GM12892 (cell line): ENCODE results near the gene IL17F.

Source experiments
- POLR2A ChIP-seq: IDR thresholded peaks from 2 replicates; pipeline ENCODE4 v1.6.1; 2011; ENCODE audit warnings: low read depth, low read length, control low read depth
- TAF1 ChIP-seq: IDR thresholded peaks from 2 replicates; pipeline ENCODE4 v1.6.1; 2011; ENCODE audit warnings: low read depth, mild to moderate bottlenecking, control low read depth, low read length, borderline replicate concordance

DNA sequence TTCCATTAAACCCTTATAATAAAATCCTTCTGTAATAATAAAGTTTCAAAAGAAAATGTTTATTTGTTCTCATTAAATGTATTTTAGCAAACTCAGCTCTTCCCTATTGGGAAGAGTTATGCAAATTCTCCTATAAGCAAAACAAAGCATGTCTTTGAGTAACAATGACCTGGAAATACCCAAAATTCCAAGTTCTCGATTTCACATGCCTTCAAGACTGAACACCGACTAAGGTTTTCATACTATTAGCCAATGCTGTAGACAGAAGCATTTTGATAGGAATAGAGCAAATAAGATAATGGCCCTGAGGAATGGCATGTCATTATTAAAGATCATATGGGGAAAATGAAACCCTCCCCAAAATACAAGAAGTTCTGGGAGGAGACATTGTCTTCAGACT is 54.3 kb downstream of the IL17F start:
- TF ChIP-seq POLR2A: no peak
- no peak for TF ChIP-seq TAF1
